SK-N-DZ (cell line): Measurements from ENCODE around the gene PRXL2B.
"Not testable (repeated sequence)": the region's sequence is repeated elsewhere in the genome, so short reads cannot be mapped to it uniquely, and the experiment has no call there.

Experiments used
- DNase-seq: peaks from one replicate; pipeline ENCODE4 v3.0.0-alpha.2; 2015; ENCODE audit warnings: low spot score

Gene PRXL2B

GRCh38 chr1:2564006-2564814, 22.4 kb upstream of the PRXL2B start:
- DNase-seq = no peak

GRCh38 chr1:2564815-2565374, 21.7 kb upstream of the PRXL2B start:
- no peak for DNase-seq

GRCh38 chr1:2566101-2567045, 20.2 kb upstream of the PRXL2B start:
- DNase-seq = no peak

- DNase-seq = no peak
Measured at GRCh38 chr1:2567083-2567679, 19.4 kb upstream of the PRXL2B start.

- DNase-seq = not testable (repeated sequence)
Measured at GRCh38 chr1:2568187-2568816, 18.3 kb upstream of the PRXL2B start.

- no peak for DNase-seq
Measured at GRCh38 chr1:2569060-2569459, 17.5 kb upstream of the PRXL2B start.

- not testable (repeated sequence) for DNase-seq
Measured at GRCh38 chr1:2569703-2570102, 16.9 kb upstream of the PRXL2B start.

GRCh38 chr1:2570332-2570731, 16.2 kb upstream of the PRXL2B start:
- no peak for DNase-seq

- no peak for DNase-seq
Measured at GRCh38 chr1:2571348-2571747, 15.2 kb upstream of the PRXL2B start.

GRCh38 chr1:2573250-2573920, 13.2 kb upstream of the PRXL2B start:
- no peak for DNase-seq

- no peak for DNase-seq
Measured at GRCh38 chr1:2574350-2574749, 12.2 kb upstream of the PRXL2B start.

- DNase-seq = no peak
Measured at GRCh38 chr1:2575801-2576663, 10.5 kb upstream of the PRXL2B start.

GRCh38 chr1:2577565-2578075, 9.0 kb upstream of the PRXL2B start:
- not testable (repeated sequence) for DNase-seq

GRCh38 chr1:2578758-2579118, 7.8 kb upstream of the PRXL2B start:
- DNase-seq = no peak

GRCh38 chr1:2580691-2581090, 5.9 kb upstream of the PRXL2B start:
- no peak for DNase-seq

GRCh38 chr1:2582391-2582790, 4.2 kb upstream of the PRXL2B start:
- DNase-seq = no peak

- no peak for DNase-seq
Measured at GRCh38 chr1:2583331-2583791, 3.2 kb upstream of the PRXL2B start.

- DNase-seq = no peak
Measured at GRCh38 chr1:2583871-2584351, 2.7 kb upstream of the PRXL2B start.

- no peak for DNase-seq
Measured at GRCh38 chr1:2584686-2585317, 1.8 kb upstream of the PRXL2B start.
